Thyroid gland (tissue), 4 donors: Measurements from ENCODE around the gene TBCEL. TPM values are rescaled to one million over a fixed set of nuclear protein-coding genes. Genes with fewer than 3 reads are reported as not detected.
A peak's percentile ranks its signal among the peaks of the same experiment; 100 is the strongest.

Experiments
- DNase-seq, 2 donors: peaks; one replicate each; pipeline ENCODE4 v3.0.0-alpha.2; 2019
- H3K27ac ChIP-seq, 3 donors: fragments of 200-600 bp; sonication (generic); 1 replicate in 2 of 3; 2 replicates in 1 of 3; pipeline ENCODE4 v1.5.1; 2016 to 2019; ENCODE audit warnings: mild to moderate bottlenecking in 1 of 3, moderate library complexity in 1 of 3
- H3K27me3 ChIP-seq: fragments of 200-600 bp; sonication (generic); one replicate; pipeline ENCODE4 v1.5.1; 2019
- H3K36me3 ChIP-seq, 2 donors: fragments of 200-600 bp; sonication (generic); one replicate each; pipeline ENCODE4 v1.5.1; 2016 to 2019
- H3K4me1 ChIP-seq, 2 donors: fragments of 200-600 bp; sonication (generic); one replicate each; pipeline ENCODE4 v1.5.1; 2017 to 2019
- H3K4me3 ChIP-seq, 3 donors: fragments of 200-600 bp; sonication (generic); replicated peaks in 1 of 3; 1 replicate in 2 of 3; 2 replicates in 1 of 3; pipeline ENCODE4 v1.5.1; 2016; ENCODE audit warnings: mild to moderate bottlenecking in 1 of 3
- H3K9me3 ChIP-seq: fragments of 200-600 bp; sonication (generic); one replicate; pipeline ENCODE4 v1.5.1; 2017
- POLR2A ChIP-seq, 2 donors: fragments of 450-650 bp; IDR thresholded peaks; one replicate each; pipeline ENCODE4 v1.6.1; 2017; ENCODE audit warnings: antibody characterized with exemption in 2 of 2, mild to moderate bottlenecking in 2 of 2, moderate library complexity in 1 of 2
- WGBS, 2 donors: methylation state at CpG; one replicate each; pipeline ENCODE4 v1.1.5; 2017; 5-methylcytosine and 5-hydroxymethylcytosine counted together
- intact Hi-C: fragments of 100-400 bp; cut with DNase I; formaldehyde crosslinking; loops from one replicate; pipeline ENCODE4 v1.15.1; 2023
- total RNA-seq, 4 donors: library from RNA; depleted of rRNA; stranded (reverse); fragments of >200 nt; gene quantifications; one replicate each; pipeline ENCODE4 v1.2.3, GENCODE V29; 2016
- TF ChIP-seq, protein P1 (sequence below), 6 experiments: fragments of 200-600 bp in 3 of 6; fragments of 450-650 bp in 3 of 6; sonication (generic) in 3 of 6; IDR thresholded peaks; one replicate each; pipeline ENCODE4 v1.5.1; 2016 to 2019; ENCODE audit warnings: antibody characterized with exemption in 6 of 6, mild to moderate bottlenecking in 2 of 6, inconsistent platforms in 1 of 6, moderate library complexity in 1 of 6

TBCEL gene
- total RNA-seq, 4 donors from 2014 or later: 32.3 to 89.4 (median 43.9) TPM

DNA sequence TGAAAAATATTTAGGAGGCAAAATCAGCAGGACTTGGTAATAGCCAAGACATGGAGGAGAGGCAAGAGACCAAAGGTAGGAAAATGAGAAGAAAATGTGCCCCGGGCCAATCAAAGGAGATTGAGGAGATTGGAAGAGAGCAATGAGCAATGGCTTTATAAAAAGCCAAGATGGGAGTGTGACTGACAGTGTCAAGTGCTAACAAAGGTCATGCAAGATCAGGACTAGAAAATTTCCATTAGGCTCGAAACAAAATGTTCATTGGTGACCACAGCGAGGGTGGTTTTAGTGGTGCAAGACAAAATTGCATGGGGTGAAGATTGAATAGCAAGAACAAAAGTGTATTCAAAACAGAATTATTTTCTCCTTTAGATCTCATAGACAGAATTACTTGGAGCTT is 45.2 kb upstream of the TBCEL start:
- Histone ChIP-seq H3K27ac (no peak overlapping the region), H3K4me3 (no peak overlapping the region), H3K9me3 (no peaks in the 10 kb centered on the region), H3K36me3 (no peaks in the 10 kb centered on the region), H3K4me1 (no peaks in the 10 kb centered on the region), H3K27me3 (no peaks in the 10 kb centered on the region)
- TF ChIP-seq, protein P1, sequence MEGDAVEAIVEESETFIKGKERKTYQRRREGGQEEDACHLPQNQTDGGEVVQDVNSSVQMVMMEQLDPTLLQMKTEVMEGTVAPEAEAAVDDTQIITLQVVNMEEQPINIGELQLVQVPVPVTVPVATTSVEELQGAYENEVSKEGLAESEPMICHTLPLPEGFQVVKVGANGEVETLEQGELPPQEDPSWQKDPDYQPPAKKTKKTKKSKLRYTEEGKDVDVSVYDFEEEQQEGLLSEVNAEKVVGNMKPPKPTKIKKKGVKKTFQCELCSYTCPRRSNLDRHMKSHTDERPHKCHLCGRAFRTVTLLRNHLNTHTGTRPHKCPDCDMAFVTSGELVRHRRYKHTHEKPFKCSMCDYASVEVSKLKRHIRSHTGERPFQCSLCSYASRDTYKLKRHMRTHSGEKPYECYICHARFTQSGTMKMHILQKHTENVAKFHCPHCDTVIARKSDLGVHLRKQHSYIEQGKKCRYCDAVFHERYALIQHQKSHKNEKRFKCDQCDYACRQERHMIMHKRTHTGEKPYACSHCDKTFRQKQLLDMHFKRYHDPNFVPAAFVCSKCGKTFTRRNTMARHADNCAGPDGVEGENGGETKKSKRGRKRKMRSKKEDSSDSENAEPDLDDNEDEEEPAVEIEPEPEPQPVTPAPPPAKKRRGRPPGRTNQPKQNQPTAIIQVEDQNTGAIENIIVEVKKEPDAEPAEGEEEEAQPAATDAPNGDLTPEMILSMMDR (IDR thresholded peaks at IDR 0.05): no peak
- no peak for TF ChIP-seq POLR2A (IDR thresholded peaks at IDR 0.05)
- no peak for DNase-seq
- WGBS, 2 donors: 77 to 86% methylated on average over 3 of the region's 3 CpGs
- intact Hi-C loops: no loop called here

- DNase-seq: peak; percentile 49 to 53
- intact Hi-C loops: no loop called here
- TF ChIP-seq POLR2A (IDR thresholded peaks at IDR 0.05): no peak
- TF ChIP-seq, protein P1 (IDR thresholded peaks at IDR 0.05): peak in 3 of 6 experiments; percentile 25 to 41 (median 29)
- no peaks in the 10 kb centered on the region for H3K27me3 ChIP-seq
- H3K4me1 ChIP-seq: peaks cover 3 to 9% of the 10 kb centered on the region in 2 donors
- no peak overlapping the region for H3K27ac ChIP-seq
- H3K4me3 ChIP-seq: peak overlapping the region in 2 of 3 donors; percentile 39
- H3K36me3 ChIP-seq: no peaks in the 10 kb centered on the region
- no peaks in the 10 kb centered on the region for H3K9me3 ChIP-seq
- WGBS, 2 donors: 7 to 18% methylated on average over 14 to 18 of the region's 72 CpGs
Measured at GRCh38 chr11:120985718-120986569, 38.0 kb upstream of the TBCEL start.

DNA sequence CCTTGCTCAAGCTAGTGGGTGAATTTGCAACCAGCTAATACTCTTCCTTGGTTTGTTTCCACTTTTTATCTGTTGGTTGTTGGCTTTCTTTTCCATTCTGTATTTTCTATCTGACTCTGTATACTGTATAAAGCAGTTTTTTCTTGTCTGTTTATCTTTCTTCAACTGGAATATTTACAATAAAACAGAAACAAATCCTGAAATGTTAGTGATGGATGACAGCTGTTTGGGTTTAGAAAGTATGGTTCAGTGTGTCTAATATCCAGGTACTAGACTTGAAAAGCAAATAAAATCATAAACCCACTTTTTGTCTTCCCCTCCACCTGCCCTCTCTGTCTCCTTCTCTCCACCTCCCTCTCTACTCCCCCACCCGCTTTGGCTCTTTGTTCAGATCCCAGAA is 35.3 kb upstream of the TBCEL start:
- Histone ChIP-seq H3K27me3 (no peaks in the 10 kb centered on the region), H3K4me3 (no peak overlapping the region), H3K27ac (no peak overlapping the region), H3K4me1 (peaks cover 3 to 9% of the 10 kb centered on the region in 2 donors), H3K9me3 (no peaks in the 10 kb centered on the region), H3K36me3 (no peaks in the 10 kb centered on the region)
- no peak for TF ChIP-seq POLR2A (IDR thresholded peaks at IDR 0.05)
- TF ChIP-seq, protein P1 (IDR thresholded peaks at IDR 0.05): no peak
- intact Hi-C loops: no loop called here
- no peak for DNase-seq
- WGBS, 2 donors: 85 to 88% methylated on average over 1 of the region's 1 CpG

DNA sequence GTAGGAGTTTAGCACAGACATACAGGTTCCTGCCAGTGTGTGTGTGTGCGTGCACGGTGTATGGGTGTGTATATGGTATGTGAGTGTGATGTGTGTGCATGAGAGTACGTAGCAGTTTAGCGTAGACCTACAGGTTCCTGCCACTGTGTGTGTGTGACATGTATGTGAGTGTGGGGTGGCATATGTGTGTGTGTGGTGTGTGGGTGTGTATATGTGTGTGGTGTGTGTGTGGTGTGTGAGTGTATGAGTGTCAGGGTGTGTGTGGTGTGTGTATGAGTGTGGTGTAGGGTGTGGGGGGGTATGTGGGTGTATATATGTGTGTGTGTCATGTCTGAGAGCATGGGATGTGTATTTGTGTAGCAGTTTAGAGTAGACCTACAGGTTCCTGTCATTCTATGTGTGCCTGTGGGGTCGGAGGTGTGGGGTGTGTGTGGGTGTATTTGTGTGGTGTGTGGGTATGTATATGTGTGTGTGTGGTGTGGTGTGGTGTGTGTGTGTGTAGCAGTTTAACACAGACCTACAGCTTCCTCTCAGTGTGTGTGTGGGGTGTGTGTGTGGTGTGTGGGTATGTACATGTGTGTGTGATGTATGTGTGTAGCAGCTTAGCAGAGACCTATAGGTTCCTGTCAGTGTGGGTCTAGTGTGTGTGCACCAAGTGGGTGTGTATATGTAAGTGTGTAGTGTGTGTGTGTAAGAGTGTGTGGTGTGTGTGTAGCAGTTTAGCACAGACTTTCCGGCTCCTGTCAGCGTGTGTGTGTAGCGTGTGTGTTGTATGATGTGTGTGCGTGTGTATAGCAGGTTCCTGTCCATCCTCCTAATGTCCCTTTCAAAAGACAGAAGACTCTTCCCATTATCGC is 31.8 kb upstream of the TBCEL start:
- WGBS, 2 donors: 91 to 97% methylated on average over 10 of the region's 10 CpGs
- Histone ChIP-seq H3K9me3 (no peaks in the 10 kb centered on the region), H3K27ac (no peak overlapping the region), H3K4me3 (no peak overlapping the region), H3K36me3 (no peaks in the 10 kb centered on the region), H3K4me1 (no peaks in the 10 kb centered on the region), H3K27me3 (no peaks in the 10 kb centered on the region)
- DNase-seq: no peak
- TF ChIP-seq, protein P1 (IDR thresholded peaks at IDR 0.05): no peak
- no peak for TF ChIP-seq POLR2A (IDR thresholded peaks at IDR 0.05)
- intact Hi-C loops: no loop called here
